Neural progenitor cell (in vitro differentiated cells): ENCODE measurements around the gene IPPK. TPM values are rescaled to one million over a fixed set of nuclear protein-coding genes. Genes with fewer than 3 reads are reported as not detected.

Experiments
- DNase-seq: peaks from one replicate; pipeline ENCODE4 v3.0.0-alpha.2; 2016; ENCODE audit warnings: low spot score
- H2AFZ ChIP-seq: fragments of 200-600 bp; sonication (generic); replicated peaks from 2 replicates; pipeline ENCODE4 v1.6.1; 2016; ENCODE audit warnings: antibody characterized with exemption
- H3F3A ChIP-seq: fragments of 200-600 bp; sonication (generic); 2 replicates; pipeline ENCODE4 v1.6.1; 2016; ENCODE audit warnings: antibody characterized with exemption, low read depth
- H3K27ac ChIP-seq: fragments of 200-600 bp; sonication (generic); 2 replicates; pipeline ENCODE4 v1.5.1; 2016; ENCODE audit warnings: mild to moderate bottlenecking
- H3K27me3 ChIP-seq: fragments of 200-600 bp; sonication (generic); 2 replicates; pipeline ENCODE4 v1.6.1; 2016; ENCODE audit warnings: mild to moderate bottlenecking, moderate library complexity
- H3K36me3 ChIP-seq: fragments of 200-600 bp; sonication (generic); 2 replicates; pipeline ENCODE4 v1.5.1; 2016
- H3K4me1 ChIP-seq: fragments of 200-600 bp; sonication (generic); 2 replicates; pipeline ENCODE4 v1.6.1; 2016; ENCODE audit warnings: mixed run types
- H3K4me2 ChIP-seq: fragments of 200-600 bp; sonication (generic); 2 replicates; pipeline ENCODE4 v1.6.1; 2016
- H3K4me3 ChIP-seq: fragments of 200-600 bp; sonication (generic); 2 replicates; pipeline ENCODE4 v1.5.1; 2016
- H3K79me2 ChIP-seq: fragments of 200-600 bp; sonication (generic); 2 replicates; pipeline ENCODE4 v1.6.1; 2016; ENCODE audit warnings: low read depth
- H3K9ac ChIP-seq: fragments of 200-600 bp; sonication (generic); 2 replicates; pipeline ENCODE4 v1.6.1; 2016
- H3K9me3 ChIP-seq: fragments of 200-600 bp; sonication (generic); 2 replicates; pipeline ENCODE4 v1.5.1; 2016; ENCODE audit warnings: low read depth
- H4K20me1 ChIP-seq: fragments of 200-600 bp; sonication (generic); 2 replicates; pipeline ENCODE4 v1.6.1; 2016; ENCODE audit warnings: low read depth
- H3K27ac Mint-ChIP-seq: 3 replicates; pipeline ENCODE4 v1.8.0; 2021; ENCODE audit warnings: mixed read lengths
- H3K27me3 Mint-ChIP-seq: 2 replicates; pipeline ENCODE4 v1.8.0; 2022; ENCODE audit warnings: low read depth, mild to moderate bottlenecking, inconsistent platforms, moderate library complexity, mixed read lengths; ENCODE audit not compliant: insufficient read depth
- H3K36me3 Mint-ChIP-seq: 3 replicates; pipeline ENCODE4 v1.8.0; 2021; ENCODE audit warnings: mixed read lengths
- H3K4me1 Mint-ChIP-seq: 3 replicates; pipeline ENCODE4 v1.8.0; 2021; ENCODE audit warnings: mixed read lengths
- H3K4me3 Mint-ChIP-seq: 3 replicates; pipeline ENCODE4 v1.8.0; 2021; ENCODE audit warnings: mild to moderate bottlenecking, moderate library complexity, mixed read lengths
- H3K9me3 Mint-ChIP-seq: 3 replicates; pipeline ENCODE4 v1.8.0; 2020; ENCODE audit warnings: mixed read lengths
- EZH2 ChIP-seq: fragments of 200-600 bp; sonication (generic); IDR thresholded peaks from 2 replicates; pipeline ENCODE4 v1.6.1; 2017; ENCODE audit warnings: antibody characterized with exemption, mild to moderate bottlenecking, moderate library complexity
- EZH2phosphoT487 ChIP-seq: fragments of 200-600 bp; sonication (generic); IDR thresholded peaks from 2 replicates; pipeline ENCODE4 v1.6.1; 2017; ENCODE audit warnings: antibody characterized with exemption
- total RNA-seq: library from RNA; depleted of rRNA; stranded (reverse); fragments of >200 nt; gene quantifications from 2 replicates; pipeline ENCODE4 v1.2.3, GENCODE V29; 2015; ENCODE audit warnings: low replicate concordance
- TF ChIP-seq, protein P1 (sequence below): fragments of 200-600 bp; sonication (generic); IDR thresholded peaks from 2 replicates; pipeline ENCODE4 v1.5.1; 2017; ENCODE audit warnings: antibody characterized with exemption, mild to moderate bottlenecking

Gene IPPK
- total RNA-seq, 1 donor from 2014 or later: 16.8 TPM

DNA sequence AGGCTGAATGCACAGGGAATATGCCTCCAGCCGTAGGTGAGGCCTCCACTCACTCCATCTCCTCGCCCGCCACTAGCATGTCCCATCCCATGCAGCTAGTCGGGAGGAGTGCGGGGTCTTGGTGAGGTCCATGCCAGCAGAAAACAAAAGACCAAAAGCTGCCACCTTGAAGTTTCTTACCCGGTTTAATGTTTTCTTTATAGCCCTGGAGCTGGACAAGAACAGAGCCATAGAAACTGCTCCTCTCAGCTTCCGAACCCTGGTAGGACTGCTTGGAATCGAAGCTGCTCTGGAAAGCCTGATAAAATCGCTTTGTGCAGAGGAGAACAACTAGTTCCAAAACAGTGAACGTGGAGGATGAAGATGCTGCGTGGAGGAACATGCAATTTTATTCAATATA is 57.1 kb downstream of the IPPK start:
- H3K27me3 ChIP-seq: no peaks in the 10 kb centered on the region
- H3K4me2 ChIP-seq: no peak overlapping the region
- H3K9me3 ChIP-seq: no peaks in the 10 kb centered on the region
- no peaks in the 10 kb centered on the region for H4K20me1 ChIP-seq
- peaks cover 21% of the 10 kb centered on the region for H3F3A ChIP-seq
- TF ChIP-seq EZH2: no peak
- TF ChIP-seq EZH2phosphoT487: no peak
- TF ChIP-seq, protein P1, sequence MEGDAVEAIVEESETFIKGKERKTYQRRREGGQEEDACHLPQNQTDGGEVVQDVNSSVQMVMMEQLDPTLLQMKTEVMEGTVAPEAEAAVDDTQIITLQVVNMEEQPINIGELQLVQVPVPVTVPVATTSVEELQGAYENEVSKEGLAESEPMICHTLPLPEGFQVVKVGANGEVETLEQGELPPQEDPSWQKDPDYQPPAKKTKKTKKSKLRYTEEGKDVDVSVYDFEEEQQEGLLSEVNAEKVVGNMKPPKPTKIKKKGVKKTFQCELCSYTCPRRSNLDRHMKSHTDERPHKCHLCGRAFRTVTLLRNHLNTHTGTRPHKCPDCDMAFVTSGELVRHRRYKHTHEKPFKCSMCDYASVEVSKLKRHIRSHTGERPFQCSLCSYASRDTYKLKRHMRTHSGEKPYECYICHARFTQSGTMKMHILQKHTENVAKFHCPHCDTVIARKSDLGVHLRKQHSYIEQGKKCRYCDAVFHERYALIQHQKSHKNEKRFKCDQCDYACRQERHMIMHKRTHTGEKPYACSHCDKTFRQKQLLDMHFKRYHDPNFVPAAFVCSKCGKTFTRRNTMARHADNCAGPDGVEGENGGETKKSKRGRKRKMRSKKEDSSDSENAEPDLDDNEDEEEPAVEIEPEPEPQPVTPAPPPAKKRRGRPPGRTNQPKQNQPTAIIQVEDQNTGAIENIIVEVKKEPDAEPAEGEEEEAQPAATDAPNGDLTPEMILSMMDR: no peak
- no peak overlapping the region for H3K27ac ChIP-seq
- H3K4me3 ChIP-seq: no peak overlapping the region
- no peak for DNase-seq
- H3K79me2 ChIP-seq: no peaks in the 10 kb centered on the region
- H3K27ac Mint-ChIP-seq: no peak overlapping the region
- no peaks in the 10 kb centered on the region for H3K36me3 ChIP-seq
- peaks cover 20% of the 10 kb centered on the region for H3K36me3 Mint-ChIP-seq
- H3K9me3 Mint-ChIP-seq: no peaks in the 10 kb centered on the region
- H3K4me1 Mint-ChIP-seq: peaks cover 12% of the 10 kb centered on the region
- H3K4me1 ChIP-seq: peaks cover 17% of the 10 kb centered on the region
- H2AFZ ChIP-seq: no peak overlapping the region
- H3K27me3 Mint-ChIP-seq: peaks cover 4% of the 10 kb centered on the region
- H3K4me3 Mint-ChIP-seq: no peak overlapping the region
- no peak overlapping the region for H3K9ac ChIP-seq

DNA sequence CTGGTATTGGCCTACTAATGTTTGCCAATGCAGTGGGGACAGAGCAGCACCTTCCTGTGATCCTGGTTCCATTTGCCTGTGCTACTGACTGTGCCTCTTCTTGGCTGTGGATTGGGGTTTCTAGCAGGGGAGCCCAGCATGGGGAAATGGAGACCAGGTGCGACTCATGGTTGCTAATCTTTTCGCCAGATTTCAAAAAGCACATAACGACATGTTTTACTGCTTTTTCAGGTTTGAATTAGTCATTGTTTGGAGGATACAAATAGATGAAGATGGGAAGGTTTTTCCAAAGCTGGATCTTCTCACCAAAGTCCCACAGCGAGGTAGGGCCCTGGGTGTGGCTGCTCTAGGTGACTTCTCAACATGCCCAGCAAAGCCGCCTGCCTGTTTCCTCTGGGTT is 57.6 kb downstream of the IPPK start:
- Mint-ChIP-seq H3K4me1 (peaks cover 12% of the 10 kb centered on the region), H3K27ac (peak overlapping the region; percentile 9), H3K36me3 (peaks cover 20% of the 10 kb centered on the region), H3K27me3 (peaks cover 4% of the 10 kb centered on the region), H3K9me3 (no peaks in the 10 kb centered on the region), H3K4me3 (no peak overlapping the region)
- Histone ChIP-seq H3K27ac (no peak overlapping the region), H3K4me3 (no peak overlapping the region), H3K9ac (no peak overlapping the region), H3K4me2 (no peak overlapping the region), H3K4me1 (peaks cover 17% of the 10 kb centered on the region), H3K27me3 (no peaks in the 10 kb centered on the region), H2AFZ (no peak overlapping the region), H3K79me2 (no peaks in the 10 kb centered on the region), H3K9me3 (no peaks in the 10 kb centered on the region), H4K20me1 (no peaks in the 10 kb centered on the region), H3F3A (peaks cover 21% of the 10 kb centered on the region), H3K36me3 (no peaks in the 10 kb centered on the region)
- no peak for DNase-seq
- TF ChIP-seq EZH2: no peak
- TF ChIP-seq, protein P1: no peak
- no peak for TF ChIP-seq EZH2phosphoT487

DNA sequence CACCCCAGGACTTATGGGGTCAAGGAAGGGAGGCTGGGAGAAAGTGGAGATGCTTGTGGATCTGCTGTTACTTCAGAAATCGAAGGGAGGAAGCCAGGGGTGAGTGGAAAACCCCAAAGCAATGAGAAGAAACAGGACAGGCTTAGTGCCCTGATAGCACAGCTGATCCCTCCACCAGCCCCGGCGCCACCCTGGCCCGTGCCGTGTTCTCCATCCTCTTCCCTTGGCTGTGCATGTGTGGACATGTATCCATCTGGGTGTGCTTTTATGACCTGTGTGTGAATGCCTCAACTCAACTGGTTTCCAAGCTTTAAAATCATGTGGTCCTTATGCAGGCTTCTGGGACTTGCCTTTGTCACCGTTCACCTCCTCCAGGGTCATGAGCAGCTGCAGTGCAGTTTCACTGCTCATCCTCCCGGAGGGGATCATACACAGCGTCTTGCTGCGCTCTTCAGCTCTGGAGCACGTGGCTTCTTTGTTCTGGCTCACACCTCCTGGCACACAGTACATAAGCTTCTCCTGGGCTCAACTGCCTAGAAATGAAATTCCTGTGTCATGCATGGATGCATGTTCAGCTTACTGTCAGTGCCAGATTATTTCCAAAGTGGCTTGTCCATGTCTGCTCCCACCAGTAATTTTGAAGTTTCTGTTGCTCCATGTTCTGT is 58.2 kb downstream of the IPPK start:
- no peaks in the 10 kb centered on the region for H3K9me3 Mint-ChIP-seq
- no peak overlapping the region for H3K9ac ChIP-seq
- H3K27ac Mint-ChIP-seq: peak overlapping the region; percentile 63
- no peaks in the 10 kb centered on the region for H3K36me3 ChIP-seq
- peaks cover 20% of the 10 kb centered on the region for H3K36me3 Mint-ChIP-seq
- H3K4me3 Mint-ChIP-seq: no peak overlapping the region
- H3K27me3 Mint-ChIP-seq: peaks cover 4% of the 10 kb centered on the region
- no peak overlapping the region for H3K27ac ChIP-seq
- H3F3A ChIP-seq: peaks cover 21% of the 10 kb centered on the region
- peaks cover 17% of the 10 kb centered on the region for H3K4me1 ChIP-seq
- H3K79me2 ChIP-seq: no peaks in the 10 kb centered on the region
- H3K4me1 Mint-ChIP-seq: peaks cover 12% of the 10 kb centered on the region
- H4K20me1 ChIP-seq: no peaks in the 10 kb centered on the region
- no peaks in the 10 kb centered on the region for H3K9me3 ChIP-seq
- no peak for DNase-seq
- no peak for TF ChIP-seq EZH2
- TF ChIP-seq, protein P1: no peak
- no peak for TF ChIP-seq EZH2phosphoT487
- H3K27me3 ChIP-seq: no peaks in the 10 kb centered on the region
- no peak overlapping the region for H3K4me2 ChIP-seq
- no peak overlapping the region for H3K4me3 ChIP-seq
- no peak overlapping the region for H2AFZ ChIP-seq
